K562 (cell line): ENCODE results near the gene VTN. TPM values are rescaled to one million over a fixed set of nuclear protein-coding genes. Genes with fewer than 3 reads are reported as not detected.

Experiments
- BMI1 ChIP-seq: fragments of 150-350 bp; IDR thresholded peaks from 2 replicates; pipeline ENCODE4 v1.6.1; 2014; ENCODE audit warnings: low read length
- CEBPB ChIP-seq: fragments of 450-650 bp; IDR thresholded peaks from 2 replicates; pipeline ENCODE4 v1.6.1; 2016; ENCODE audit warnings: missing genetic modification characterization, missing compliant biosample characterization
- CEBPG ChIP-seq, 3 experiments: fragments of 200-800 bp in 1 of 3; sonication (Bioruptor generic) in 1 of 3; sonication (generic) in 1 of 3; formaldehyde crosslinking in 1 of 3; IDR thresholded peaks in 2 of 3; conservative IDR thresholded peaks in 1 of 3; 2 replicates each; pipeline versions ENCODE4 v1.6.1 to v1.8.0; 2016 to 2022; ENCODE audit warnings: missing compliant biosample characterization in 2 of 3, missing genetic modification characterization in 2 of 3, mild to moderate bottlenecking in 1 of 3, missing genetic modification reagents in 1 of 3
- DEAF1 ChIP-seq: fragments of 450-650 bp; formaldehyde crosslinking; IDR thresholded peaks from 2 replicates; pipeline ENCODE4 v1.4.0; 2020; ENCODE audit warnings: mild to moderate bottlenecking, moderate library complexity
- ELF4 ChIP-seq: fragments of 450-650 bp; formaldehyde crosslinking; IDR thresholded peaks from 2 replicates; pipeline ENCODE4 v1.4.0; 2022; ENCODE audit warnings: missing genetic modification characterization
- HLTF ChIP-seq: fragments of 450-650 bp; IDR thresholded peaks from 2 replicates; pipeline ENCODE4 v1.6.1; 2016
- IRF1 ChIP-seq: sonication (generic); formaldehyde crosslinking; IDR thresholded peaks from 2 replicates; pipeline ENCODE4 v1.8.0; 2022; ENCODE audit warnings: missing genetic modification reagents, mild to moderate bottlenecking, borderline replicate concordance
- JUN ChIP-seq, 2 experiments: sonication (generic) in 1 of 2; formaldehyde crosslinking in 1 of 2; IDR thresholded peaks; 2 replicates each; pipeline versions ENCODE4 v1.6.1 to v1.8.0; 2012 to 2022; ENCODE audit warnings: borderline replicate concordance in 2 of 2, mild to moderate bottlenecking in 2 of 2, improper control_type of control experiment in 1 of 2, low read depth in 1 of 2, low read length in 1 of 2, missing genetic modification reagents in 1 of 2
- KDM5B ChIP-seq: fragments of 200-600 bp; sonication (generic); IDR thresholded peaks from 2 replicates; pipeline ENCODE4 v1.6.1; 2012; ENCODE audit warnings: low read depth, mild to moderate bottlenecking, moderate library complexity, low read length, control low read depth, inconsistent platforms; ENCODE audit not compliant: insufficient replicate concordance
- SFPQ ChIP-seq: fragments of 200-400 bp; formaldehyde crosslinking; IDR thresholded peaks from 2 replicates; pipeline ENCODE4 v1.6.1; 2017; ENCODE audit warnings: mild to moderate bottlenecking, low read depth, low read length, moderate library complexity
- SRSF3 ChIP-seq: fragments of 200-400 bp; formaldehyde crosslinking; IDR thresholded peaks from 2 replicates; pipeline ENCODE4 v1.6.1; 2016; ENCODE audit warnings: mild to moderate bottlenecking, low read length, moderate library complexity; ENCODE audit not compliant: insufficient read depth
- SRSF7 ChIP-seq: fragments of 200-400 bp; formaldehyde crosslinking; optimal IDR thresholded peaks from 2 replicates; pipeline ENCODE3; 2017; ENCODE audit warnings: mild to moderate bottlenecking, low read depth, low read length
- TFE3 ChIP-seq: fragments of 450-650 bp; formaldehyde crosslinking; IDR thresholded peaks from 2 replicates; pipeline ENCODE4 v1.4.0; 2020; ENCODE audit warnings: mild to moderate bottlenecking, mixed read lengths
- XRCC3 ChIP-seq: fragments of 450-650 bp; IDR thresholded peaks from 2 replicates; pipeline ENCODE4 v1.6.1; 2017; ENCODE audit warnings: mild to moderate bottlenecking, moderate library complexity
- ZBTB12 ChIP-seq: fragments of 250-450 bp; sonication (Bioruptor Pico); IDR thresholded peaks from 2 replicates; pipeline ENCODE4 v1.4.0; 2020
- ZNF24 ChIP-seq: fragments of 450-650 bp; IDR thresholded peaks from 2 replicates; pipeline ENCODE4 v1.6.1; 2016
- ZNF347 ChIP-seq: fragments of 450-650 bp; formaldehyde crosslinking; IDR thresholded peaks from 2 replicates; pipeline ENCODE4 v1.4.0; 2020; ENCODE audit warnings: low read depth, mild to moderate bottlenecking, moderate library complexity
- ZNF57 ChIP-seq: fragments of 450-650 bp; formaldehyde crosslinking; IDR thresholded peaks from 2 replicates; pipeline ENCODE4 v1.4.0; 2020; ENCODE audit warnings: mild to moderate bottlenecking, moderate library complexity
- polyA plus RNA-seq, 8 experiments: library from polyadenylated mRNA; depleted of rRNA in 4 of 8; stranded (reverse) in 5 of 8; unstranded in 3 of 8; fragments of >200 nt; fragmentation: Nextera tagmentation in 2 of 8; fragmentation: Illumina TruSeq in 1 of 8; extraction: Ambion mirVana in 2 of 8; extraction: Trizol in 1 of 8; gene quantifications; 2 replicates each; pipeline versions ENCODE4 v1.2.1 to v1.2.3, GENCODE V29; 2011 to 2014; ENCODE audit warnings: inconsistent platforms in 1 of 8, missing spikeins in 1 of 8
- total RNA-seq, 7 experiments: library from RNA; depleted of rRNA in 6 of 7; stranded (reverse); fragments of >200 nt in 6 of 7; fragmentation: Illumina TruSeq in 2 of 7; extraction: Trizol in 2 of 7; gene quantifications; 2 replicates each; pipeline versions ENCODE4 v1.2.1 to v1.2.3, GENCODE V29; 2011 to 2021; ENCODE audit warnings: low replicate concordance in 1 of 7

The VTN gene
- total and polyA plus RNA-seq, 9 of the 15 experiments (the other 6 are each of a cell fraction or from before 2014, with no cell fraction given): 0.13 to 1.0 (median 0.29) TPM; not detected in 1

GRCh38 chr17:28379814-28380801 lies 10.0 kb upstream of the VTN start (continued):
- TF ChIP-seq SFPQ (no peak), CEBPG (CRISPR knock-in tag; IDR thresholded peaks at IDR 0.05) (peak; percentile 54; the same call in 1 of the 2 replicates), CEBPG (tag; conservative IDR thresholded peaks at IDR 0.05 in 1 of 2, IDR thresholded peaks at IDR 0.05 in 1 of 2) (peak; percentile 85 to 95), DEAF1 (no peak), TFE3 (CRISPR knock-in tag) (no peak), HLTF (no peak), ZBTB12 (CRISPR knock-in tag) (no peak), ZNF347 (CRISPR knock-in tag) (no peak), SRSF7 (no peak), ZNF24 (no peak), XRCC3 (no peak), CEBPB (tag) (peak; percentile 84), JUN (IDR thresholded peaks at IDR 0.05; ENCODE audit: borderline replicate concordance, low read depth, low read length) (peak; percentile 28; the same call in 1 of the 2 replicates), JUN (CRISPR knock-in tag; IDR thresholded peaks at IDR 0.05; ENCODE audit: borderline replicate concordance) (no peak), ELF4 (CRISPR knock-in tag) (no peak), BMI1 (no peak), ZNF57 (CRISPR knock-in tag) (no peak), SRSF3 (no peak), KDM5B (no peak), IRF1 (no peak)
